HG03025 (cell line): ENCODE measurements around the gene HSD3B1.
A peak's percentile ranks its signal among the peaks of the same experiment; 100 is the strongest.
"Not testable (repeated sequence)": the region's sequence is repeated elsewhere in the genome, so short reads cannot be mapped to it uniquely, and the experiment has no call there.

ENCODE experiments used
- ATAC-seq: cut with Tn5 transposase; IDR thresholded peaks from one replicate; pipeline ENCODE4 v1.9.1; 2021; ENCODE audit warnings: mild to moderate bottlenecking, moderate library complexity; ENCODE audit not compliant: unreplicated experiment, low FRiP score

HSD3B1 gene

DNA sequence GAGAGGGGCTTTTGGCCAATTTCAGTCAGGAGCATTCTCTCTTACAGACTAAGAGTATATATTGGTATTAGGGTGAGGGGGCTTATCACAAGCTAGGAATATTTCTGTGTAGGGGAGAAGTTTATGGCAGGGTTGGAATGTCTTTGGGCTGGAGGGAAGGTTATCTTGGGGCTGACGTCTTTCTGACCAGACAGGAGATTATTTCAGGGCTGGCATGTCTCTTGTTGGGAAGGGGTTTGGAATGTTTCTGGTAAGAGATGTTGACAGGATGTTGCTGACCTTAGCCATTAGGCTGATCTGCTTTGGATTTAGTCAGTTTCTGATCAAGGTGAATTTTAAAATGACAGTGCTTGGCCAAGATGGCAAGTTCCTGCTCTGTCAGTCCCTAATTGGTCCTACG, 17.8 kb upstream of the HSD3B1 start:
- no peak for ATAC-seq

GRCh38 chr1:119490925-119491324, 16.1 kb upstream of the HSD3B1 start:
- no peak for ATAC-seq

DNA sequence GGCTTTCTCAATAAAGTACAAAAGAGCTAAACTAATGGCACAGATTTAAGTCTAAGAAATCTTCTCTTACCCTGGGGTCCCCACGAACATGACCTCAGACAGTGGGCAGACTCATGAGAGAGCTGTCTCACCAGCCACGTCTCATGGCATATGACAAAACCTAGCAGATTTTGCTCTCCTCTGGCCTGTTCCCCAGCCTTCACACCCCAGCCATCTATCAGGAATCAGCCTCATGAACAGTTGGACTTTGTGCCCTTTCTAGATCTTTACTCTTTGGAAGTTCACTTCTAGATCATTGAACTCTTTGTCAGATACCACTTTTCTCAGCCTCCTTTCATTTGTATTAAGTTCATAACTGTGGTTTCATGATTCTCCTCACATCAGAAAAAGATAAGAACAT, 14.2 kb upstream of the HSD3B1 start:
- ATAC-seq, result no peak

DNA sequence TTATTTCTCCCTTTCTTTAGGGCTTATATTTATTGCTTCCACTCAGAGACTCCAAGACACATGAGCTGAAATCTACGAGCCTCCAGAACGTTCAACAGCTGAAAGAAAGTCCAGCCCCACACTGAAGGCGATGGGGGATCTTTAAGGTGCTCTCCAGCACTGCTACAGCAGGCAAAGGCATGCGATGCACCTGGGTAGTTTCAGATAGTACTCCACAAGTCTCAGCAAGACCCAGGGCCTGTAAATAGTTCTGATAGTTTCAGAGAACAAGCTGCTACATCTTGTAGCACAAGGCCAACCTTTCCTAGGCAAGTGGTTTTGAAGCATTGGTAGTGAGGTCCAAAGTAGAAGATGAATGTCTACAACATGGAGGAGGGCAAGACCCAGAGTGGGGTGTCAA, 2.2 kb upstream of the HSD3B1 start:
- ATAC-seq, result no peak

GRCh38 chr1:119510046-119510445, 3.0 kb downstream of the HSD3B1 start:
- no peak for ATAC-seq

- no peak for ATAC-seq
Measured at GRCh38 chr1:119515221-119515620, 8.2 kb downstream of the HSD3B1 start.

- no peak for ATAC-seq
Measured at GRCh38 chr1:119516247-119516646, 9.2 kb downstream of the HSD3B1 start.

- no peak for ATAC-seq
Measured at GRCh38 chr1:119516680-119517079, 9.7 kb downstream of the HSD3B1 start.

DNA sequence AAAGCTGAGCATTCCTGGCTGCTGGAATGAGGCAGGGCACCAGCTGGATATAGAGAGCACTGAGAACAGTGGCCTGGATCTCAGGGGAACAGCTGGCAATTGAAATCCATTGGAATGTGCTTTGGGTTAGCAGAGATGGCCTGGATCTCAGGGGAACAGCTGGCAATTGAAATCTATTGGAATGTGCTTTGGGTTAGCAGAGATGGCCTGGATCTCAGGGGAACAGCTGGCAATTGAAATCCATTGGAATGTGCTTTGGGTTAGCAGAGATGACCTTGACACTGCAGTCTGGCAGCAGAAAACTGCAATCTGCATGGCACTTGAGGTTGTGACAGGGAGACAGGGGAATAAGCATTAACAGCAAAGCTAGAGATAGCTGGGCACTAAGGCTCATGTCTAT, 10.7 kb downstream of the HSD3B1 start:
- ATAC-seq, result not testable (repeated sequence)

GRCh38 chr1:119531606-119532323, 24.8 kb downstream of the HSD3B1 start:
- ATAC-seq, result no peak

DNA sequence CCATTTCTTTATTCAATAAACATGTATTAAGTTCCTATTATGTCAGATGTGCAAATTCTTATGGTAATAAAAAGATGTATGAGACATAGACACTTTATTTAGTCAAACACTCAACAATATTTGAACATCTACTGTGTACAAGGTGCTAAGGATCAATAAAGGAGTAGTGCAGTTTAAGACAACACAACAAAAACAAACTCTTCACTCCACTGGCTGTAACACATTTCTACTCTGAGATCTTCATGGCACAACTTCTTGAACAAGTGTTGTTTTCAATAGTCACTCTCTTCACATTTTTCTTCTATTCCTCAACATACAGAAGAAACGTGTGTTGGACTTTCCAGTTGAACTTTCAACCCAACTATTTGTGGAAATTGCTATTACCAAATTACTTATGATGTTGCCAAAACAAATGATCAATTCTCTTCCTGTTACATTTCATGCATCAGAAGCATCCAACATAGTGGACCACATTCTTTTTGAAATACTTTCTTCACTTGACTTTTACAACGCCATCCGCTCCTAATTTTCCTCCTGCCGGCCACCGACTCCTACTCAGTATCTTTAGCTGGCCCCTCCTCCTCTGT, 25.4 kb downstream of the HSD3B1 start:
- no peak for ATAC-seq

- ATAC-seq, result no peak
Measured at GRCh38 chr1:119535381-119535780, 28.4 kb downstream of the HSD3B1 start.

DNA sequence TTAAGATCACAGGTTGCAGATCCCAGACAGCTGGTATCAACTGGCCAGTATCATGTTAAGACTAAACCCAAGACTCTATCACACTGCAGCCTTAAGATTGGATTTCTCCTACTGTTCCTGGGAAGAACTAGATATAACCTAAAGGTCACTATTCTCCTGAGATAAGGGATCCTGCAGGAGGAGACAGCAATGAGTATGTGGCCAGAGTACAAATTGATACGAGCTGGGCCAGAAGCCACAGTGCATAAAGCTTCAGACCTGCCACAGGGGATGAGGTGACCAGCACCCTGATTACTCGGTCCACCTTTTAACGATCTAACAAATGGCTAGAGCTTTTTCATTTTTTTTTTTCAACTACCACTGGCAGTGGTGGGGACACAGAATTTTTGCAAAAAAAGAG, 31.0 kb downstream of the HSD3B1 start:
- ATAC-seq, result no peak

DNA sequence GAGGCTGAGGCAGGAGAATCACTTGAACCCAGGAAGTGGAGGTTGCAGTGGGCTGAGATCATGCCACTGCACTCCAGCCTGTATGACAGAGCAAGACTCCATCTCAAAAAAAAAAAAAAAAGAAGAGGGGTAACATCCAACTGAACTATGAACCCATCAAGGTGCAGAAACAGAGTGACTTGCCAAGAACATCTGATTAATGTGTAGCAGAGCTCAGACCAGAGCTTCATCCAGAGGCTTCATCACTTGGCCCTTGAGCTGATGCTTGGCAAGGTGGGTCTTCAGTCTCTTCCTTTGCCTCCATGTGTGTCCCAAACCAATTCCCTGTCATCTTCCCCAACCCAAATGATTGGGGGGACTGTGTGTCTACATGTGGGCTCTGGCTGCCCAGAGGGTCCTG, 32.6 kb downstream of the HSD3B1 start:
- no peak for ATAC-seq

GRCh38 chr1:119541389-119541788, 34.4 kb downstream of the HSD3B1 start:
- ATAC-seq, result no peak

DNA sequence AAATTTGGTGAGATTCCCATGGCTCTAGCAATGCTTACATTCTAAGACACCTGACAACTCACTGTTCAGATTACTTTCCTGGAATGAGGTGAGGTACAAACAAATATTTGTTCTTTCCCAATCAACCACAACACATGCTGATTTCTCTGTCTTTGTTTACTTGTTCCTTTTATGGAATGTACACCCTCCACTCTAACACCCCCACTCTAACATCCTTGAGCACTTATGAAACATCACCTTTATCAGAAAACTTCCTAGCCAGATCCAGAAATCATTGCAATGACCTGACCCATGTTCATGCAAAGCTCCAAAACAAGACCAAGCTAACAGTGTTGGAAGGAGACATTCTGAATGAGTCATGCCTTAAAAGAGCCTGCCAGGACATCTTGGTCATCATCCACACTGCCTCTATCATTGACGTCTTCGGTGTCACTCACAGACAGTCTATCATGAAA, 35.5 kb downstream of the HSD3B1 start:
- no peak for ATAC-seq

DNA sequence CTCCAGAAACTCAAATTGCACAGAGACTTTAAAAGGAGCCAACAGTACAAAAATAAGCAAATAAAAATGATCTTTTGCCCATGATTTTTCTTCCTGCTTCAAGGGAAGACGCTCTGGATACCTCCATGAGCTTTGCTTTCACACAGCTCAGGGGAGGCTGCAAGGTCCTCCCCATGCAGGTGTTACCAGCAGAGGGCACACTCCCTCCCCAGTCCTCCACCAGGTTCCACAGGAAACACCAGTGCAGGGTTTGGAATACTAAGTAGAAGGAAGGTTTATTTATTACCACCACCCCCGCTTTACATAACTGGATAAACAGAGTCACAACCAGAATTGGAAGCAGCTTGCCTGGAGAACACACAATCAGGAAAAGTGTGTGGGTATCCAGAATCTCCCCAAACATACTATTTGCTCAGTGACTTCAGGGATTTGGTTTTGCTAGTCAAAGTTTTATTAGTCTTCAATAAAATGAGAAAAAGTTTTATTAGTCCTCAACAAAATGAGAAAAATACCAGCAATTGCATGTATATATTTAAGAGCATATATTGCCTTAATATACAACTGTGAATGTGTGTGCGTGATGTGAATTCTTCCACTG, 37.3 kb downstream of the HSD3B1 start:
- ATAC-seq, result no peak

DNA sequence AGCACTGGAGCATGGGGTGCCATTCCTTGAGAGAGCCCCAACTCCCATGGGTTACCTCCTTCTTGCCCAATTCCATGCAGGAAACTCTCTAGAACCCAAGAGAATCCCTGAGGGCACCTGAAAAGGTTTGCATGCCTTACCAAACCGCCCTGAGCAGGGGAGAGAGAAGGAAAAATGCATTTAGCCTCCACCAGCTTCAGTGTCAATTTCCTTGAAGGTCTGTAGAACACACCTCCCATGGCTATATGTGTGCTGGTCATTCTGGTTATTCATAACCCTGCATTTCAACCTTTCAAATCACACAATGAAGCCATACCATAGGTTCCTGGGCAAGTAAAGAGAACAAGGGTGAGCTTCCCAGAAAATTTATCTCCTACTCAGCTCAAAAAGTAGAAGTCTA, 39.6 kb downstream of the HSD3B1 start:
- no peak for ATAC-seq

GRCh38 chr1:119547306-119547705, 40.3 kb downstream of the HSD3B1 start:
- ATAC-seq, result no peak

- ATAC-seq, result no peak
Measured at GRCh38 chr1:119547805-119548204, 40.8 kb downstream of the HSD3B1 start.

GRCh38 chr1:119549719-119550132, 42.7 kb downstream of the HSD3B1 start:
- ATAC-seq, result peak; percentile 75

GRCh38 chr1:119550381-119550780, 43.4 kb downstream of the HSD3B1 start:
- no peak for ATAC-seq
